Neuronal stem cell (in vitro differentiated cells): ENCODE measurements around the gene FCHSD2.

Source experiments
- DNase-seq: peaks from one replicate; pipeline ENCODE4 v3.0.0-alpha.2; 2013; ENCODE audit warnings: low spot score
- H2AFZ ChIP-seq: one replicate; pipeline ENCODE4 v1.6.1; 2013; ENCODE audit warnings: mild to moderate bottlenecking, low read length, inconsistent platforms
- H2AK5ac ChIP-seq: 2 replicates; pipeline ENCODE4 v1.6.1; 2013; ENCODE audit warnings: low read depth, mild to moderate bottlenecking, inconsistent platforms, low read length, moderate library complexity, mixed read lengths
- H2BK120ac ChIP-seq: 2 replicates; pipeline ENCODE4 v1.6.1; 2013; ENCODE audit warnings: low read depth, mild to moderate bottlenecking, inconsistent platforms, low read length, moderate library complexity, mixed read lengths
- H2BK12ac ChIP-seq: one replicate; pipeline ENCODE4 v1.6.1; 2013; ENCODE audit warnings: low read length, inconsistent platforms
- H2BK15ac ChIP-seq: 2 replicates; pipeline ENCODE4 v1.6.1; 2013; ENCODE audit warnings: mild to moderate bottlenecking, low read length, inconsistent platforms, mixed read lengths
- H2BK5ac ChIP-seq: one replicate; pipeline ENCODE4 v1.6.1; 2013; ENCODE audit warnings: inconsistent platforms, mild to moderate bottlenecking, low read length, moderate library complexity
- H3K14ac ChIP-seq: one replicate; pipeline ENCODE4 v1.6.1; 2013; ENCODE audit warnings: low read length, inconsistent platforms
- H3K18ac ChIP-seq: 2 replicates; pipeline ENCODE4 v1.6.1; 2013; ENCODE audit warnings: low read length, inconsistent platforms
- H3K23ac ChIP-seq: 2 replicates; pipeline ENCODE4 v1.6.1; 2013; ENCODE audit warnings: low read depth, mild to moderate bottlenecking, mixed read lengths, low read length, inconsistent platforms; ENCODE audit not compliant: poor library complexity
- H3K27ac ChIP-seq: replicated peaks from 3 replicates; pipeline ENCODE4 v1.5.1; 2013; ENCODE audit warnings: low read length, inconsistent platforms
- H3K27me3 ChIP-seq, 3 experiments: 2 replicates each; pipeline ENCODE4 v1.6.1; 2013; ENCODE audit warnings: low read length in 3 of 3, mild to moderate bottlenecking in 2 of 3, inconsistent platforms in 1 of 3, low read depth in 1 of 3, mixed read lengths in 1 of 3, moderate library complexity in 1 of 3; ENCODE audit not compliant: control insufficient read depth in 3 of 3, insufficient read depth in 3 of 3
- H3K36me3 ChIP-seq, 2 donors: replicated peaks in 1 of 2; 2 replicates each; pipeline ENCODE4 v1.6.1; 2013; ENCODE audit warnings: low read length in 2 of 2; ENCODE audit not compliant: control insufficient read depth in 2 of 2, insufficient read depth in 2 of 2
- H3K4ac ChIP-seq: 2 replicates; pipeline ENCODE4 v1.6.1; 2013; ENCODE audit warnings: inconsistent platforms, mild to moderate bottlenecking, low read length, moderate library complexity
- H3K4me1 ChIP-seq, 2 donors: 1 replicate in 1 of 2; 2 replicates in 1 of 2; pipeline ENCODE4 v1.6.1; 2013; ENCODE audit warnings: low read length in 2 of 2, low read depth in 1 of 2; ENCODE audit not compliant: control insufficient read depth in 2 of 2, insufficient read depth in 1 of 2
- H3K4me2 ChIP-seq: one replicate; pipeline ENCODE4 v1.6.1; 2013; ENCODE audit warnings: mild to moderate bottlenecking, low read length, inconsistent platforms; ENCODE audit not compliant: insufficient read depth, poor library complexity, severe bottlenecking
- H3K4me3 ChIP-seq, 2 donors: 2 replicates each; pipeline ENCODE4 v1.5.1; 2013; ENCODE audit warnings: low read length in 2 of 2, mild to moderate bottlenecking in 2 of 2, inconsistent platforms in 1 of 2, moderate library complexity in 1 of 2
- H3K79me1 ChIP-seq: one replicate; pipeline ENCODE4 v1.6.1; 2013; ENCODE audit warnings: low read depth, mild to moderate bottlenecking, inconsistent platforms, low read length, moderate library complexity
- H3K9ac ChIP-seq: one replicate; pipeline ENCODE4 v1.6.1; 2013; ENCODE audit warnings: mild to moderate bottlenecking, low read depth, low read length, inconsistent platforms; ENCODE audit not compliant: poor library complexity
- H3K9me3 ChIP-seq, 2 donors: replicated peaks in 1 of 2; 2 replicates each; pipeline versions ENCODE3 to v1.6.1; 2013; ENCODE audit warnings: low read length in 2 of 2, mild to moderate bottlenecking in 2 of 2, inconsistent platforms in 1 of 2, low read depth in 1 of 2, mixed read lengths in 1 of 2, moderate library complexity in 1 of 2; ENCODE audit not compliant: control insufficient read depth in 2 of 2, insufficient read depth in 1 of 2
- H4K8ac ChIP-seq: one replicate; pipeline ENCODE4 v1.6.1; 2013; ENCODE audit warnings: low read depth, mild to moderate bottlenecking, inconsistent platforms, low read length, moderate library complexity
- H4K91ac ChIP-seq: one replicate; pipeline ENCODE4 v1.6.1; 2013; ENCODE audit warnings: low read length, low read depth, mild to moderate bottlenecking, inconsistent platforms; ENCODE audit not compliant: poor library complexity
- WGBS, 2 donors: extraction: QIAGEN DNeasy Blood & Tissue Kit; methylation state at CpG; one replicate each; pipeline ENCODE4 v1.1.7; 2013; ENCODE audit warnings: missing lambda C conversion rate in 2 of 2, mixed read lengths in 1 of 2; ENCODE audit not compliant: insufficient read length in 2 of 2, insufficient replicate concordance in 1 of 2; ENCODE audit errors: extremely low coverage in 2 of 2; 5-methylcytosine and 5-hydroxymethylcytosine counted together

The FCHSD2 gene

GRCh38 chr11:72821920-72822799, 320.0 kb downstream of the FCHSD2 start:
- H2AK5ac ChIP-seq: peak overlapping the region; percentile 96
- H2AFZ ChIP-seq: peak overlapping the region; percentile 95
- H3K9me3 ChIP-seq: peaks cover 0 to 2% of the 10 kb centered on the region in 2 donors
- peak overlapping the region; percentile 98 for H2BK15ac ChIP-seq
- peak overlapping the region; percentile 16 for H2BK120ac ChIP-seq
- peaks cover 2% of the 10 kb centered on the region for H3K79me1 ChIP-seq
- no CpG with 5 or more reads among the region's 82 CpGs for WGBS, 2 donors
- peak overlapping the region; percentile 98 for H3K14ac ChIP-seq
- peak overlapping the region; percentile 88 for H2BK5ac ChIP-seq
- H3K23ac ChIP-seq: peak overlapping the region; percentile 94
- H3K36me3 ChIP-seq: peaks cover 1 to 11% of the 10 kb centered on the region in 2 donors
- H3K18ac ChIP-seq: peak overlapping the region; percentile 91
- H4K8ac ChIP-seq: peak overlapping the region; percentile 75
- peak overlapping the region; percentile 80 for H3K4ac ChIP-seq
- peak overlapping the region; percentile 53 to 82 for H3K4me3 ChIP-seq
- H3K27ac ChIP-seq: no peak overlapping the region
- peaks cover 0 to 3% (median 0%) of the 10 kb centered on the region in 3 experiments for H3K27me3 ChIP-seq
- peak overlapping the region; percentile 75 for H2BK12ac ChIP-seq
- peak overlapping the region; percentile 92 for H3K4me2 ChIP-seq
- peak; percentile 93 for DNase-seq
- peak overlapping the region; percentile 62 for H4K91ac ChIP-seq
- H3K9ac ChIP-seq: peak overlapping the region; percentile 90
- H3K4me1 ChIP-seq: peaks cover 7 to 13% of the 10 kb centered on the region in 2 donors

GRCh38 chr11:72821221-72821919, 320.7 kb downstream of the FCHSD2 start:
- Histone ChIP-seq H3K27ac (no peak overlapping the region), H3K9ac (peak overlapping the region; percentile 90), H3K18ac (peak overlapping the region; percentile 91), H3K23ac (peak overlapping the region; percentile 94), H3K36me3 (peaks cover 1 to 11% of the 10 kb centered on the region in 2 donors), H2BK15ac (peak overlapping the region; percentile 87), H2AK5ac (peak overlapping the region; percentile 88), H2BK5ac (peak overlapping the region; percentile 71), H3K79me1 (peaks cover 2% of the 10 kb centered on the region), H4K8ac (peak overlapping the region; percentile 75), H3K4me1 (peaks cover 7 to 13% of the 10 kb centered on the region in 2 donors), H3K4me2 (peak overlapping the region; percentile 92), H3K4me3 (peak overlapping the region; percentile 53 to 82), H3K9me3 (peaks cover 0 to 2% of the 10 kb centered on the region in 2 donors), H3K14ac (peak overlapping the region; percentile 22), H4K91ac (peak overlapping the region; percentile 47), H2BK12ac (peak overlapping the region; percentile 92), H2AFZ (peak overlapping the region; percentile 95), H3K4ac (peak overlapping the region; percentile 60), H2BK120ac (peak overlapping the region; percentile 16), H3K27me3 (peaks cover 0 to 3% (median 0%) of the 10 kb centered on the region in 3 experiments)
- no peak for DNase-seq
- no CpG with 5 or more reads among the region's 50 CpGs for WGBS, 2 donors

GRCh38 chr11:72820439-72821139, 321.5 kb downstream of the FCHSD2 start:
- Histone ChIP-seq H3K18ac (peak overlapping the region; percentile 18), H3K36me3 (peaks cover 1 to 11% of the 10 kb centered on the region in 2 donors), H2BK15ac (peak overlapping the region; percentile 28), H3K4ac (peak overlapping the region; percentile 85), H2BK12ac (no peak overlapping the region), H3K23ac (peak overlapping the region; percentile 94), H4K91ac (peak overlapping the region; percentile 3), H2AFZ (no peak overlapping the region), H3K14ac (no peak overlapping the region), H3K9me3 (peaks cover 0 to 2% of the 10 kb centered on the region in 2 donors), H3K4me1 (peaks cover 7 to 13% of the 10 kb centered on the region in 2 donors), H2BK5ac (peak overlapping the region; percentile 71), H3K4me3 (no peak overlapping the region), H4K8ac (no peak overlapping the region), H3K27ac (no peak overlapping the region), H2AK5ac (peak overlapping the region; percentile 88), H3K9ac (no peak overlapping the region), H2BK120ac (no peak overlapping the region), H3K79me1 (peaks cover 2% of the 10 kb centered on the region), H3K27me3 (peaks cover 0 to 3% (median 0%) of the 10 kb centered on the region in 3 experiments), H3K4me2 (no peak overlapping the region)
- DNase-seq: no peak
- no CpG with 5 or more reads among the region's 15 CpGs for WGBS, 2 donors
